Nephron progenitor cell (in vitro differentiated cells): ENCODE measurements around the gene DNAAF1.
A peak's percentile ranks its signal among the peaks of the same experiment; 100 is the strongest.

Source experiments
- DNase-seq: peaks from one replicate; pipeline ENCODE4 v3.0.0; 2021
- H3K27ac Mint-ChIP-seq: 2 replicates; pipeline ENCODE4 v1.8.0; 2021; ENCODE audit warnings: mild to moderate bottlenecking, moderate library complexity, mixed read lengths
- H3K27me3 Mint-ChIP-seq: 2 replicates; pipeline ENCODE4 v1.8.0; 2021; ENCODE audit warnings: mild to moderate bottlenecking, low read depth, mixed read lengths; ENCODE audit not compliant: poor library complexity
- H3K36me3 Mint-ChIP-seq: 2 replicates; pipeline ENCODE4 v1.8.0; 2021; ENCODE audit warnings: low read depth, mixed read lengths
- H3K4me1 Mint-ChIP-seq: 2 replicates; pipeline ENCODE4 v1.8.0; 2021; ENCODE audit warnings: mixed read lengths
- H3K4me3 Mint-ChIP-seq: 2 replicates; pipeline ENCODE4 v1.8.0; 2021; ENCODE audit warnings: mild to moderate bottlenecking, moderate library complexity, mixed read lengths
- H3K9me3 Mint-ChIP-seq: 2 replicates; pipeline ENCODE4 v1.8.0; 2021; ENCODE audit warnings: mild to moderate bottlenecking, moderate library complexity, mixed read lengths
- TF ChIP-seq, protein P1 (sequence below): fragments of 200-600 bp; sonication (generic); IDR thresholded peaks from 2 replicates; pipeline ENCODE4 v1.5.0; 2021; ENCODE audit warnings: antibody characterized with exemption

DNAAF1 gene

DNA sequence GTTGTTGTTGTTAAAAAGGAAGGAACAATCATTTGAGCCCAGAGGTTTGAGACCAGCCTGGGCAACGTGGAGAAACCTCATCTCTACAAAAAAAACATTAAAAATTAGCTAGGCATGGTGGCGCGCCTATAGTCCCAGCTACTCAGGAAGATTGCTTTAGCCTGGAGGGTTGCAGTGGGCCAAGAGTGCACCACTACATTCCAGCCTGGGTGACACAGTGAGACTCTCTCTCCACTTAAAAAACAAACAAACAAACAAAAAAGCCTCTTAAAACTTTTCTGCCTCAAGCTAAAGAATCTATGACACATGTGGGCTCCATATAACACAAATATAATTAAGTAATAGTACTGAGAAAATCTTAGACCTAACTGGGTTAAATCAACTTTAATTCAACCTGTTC, 40.9 kb upstream of the DNAAF1 start:
- TF ChIP-seq, protein P1, sequence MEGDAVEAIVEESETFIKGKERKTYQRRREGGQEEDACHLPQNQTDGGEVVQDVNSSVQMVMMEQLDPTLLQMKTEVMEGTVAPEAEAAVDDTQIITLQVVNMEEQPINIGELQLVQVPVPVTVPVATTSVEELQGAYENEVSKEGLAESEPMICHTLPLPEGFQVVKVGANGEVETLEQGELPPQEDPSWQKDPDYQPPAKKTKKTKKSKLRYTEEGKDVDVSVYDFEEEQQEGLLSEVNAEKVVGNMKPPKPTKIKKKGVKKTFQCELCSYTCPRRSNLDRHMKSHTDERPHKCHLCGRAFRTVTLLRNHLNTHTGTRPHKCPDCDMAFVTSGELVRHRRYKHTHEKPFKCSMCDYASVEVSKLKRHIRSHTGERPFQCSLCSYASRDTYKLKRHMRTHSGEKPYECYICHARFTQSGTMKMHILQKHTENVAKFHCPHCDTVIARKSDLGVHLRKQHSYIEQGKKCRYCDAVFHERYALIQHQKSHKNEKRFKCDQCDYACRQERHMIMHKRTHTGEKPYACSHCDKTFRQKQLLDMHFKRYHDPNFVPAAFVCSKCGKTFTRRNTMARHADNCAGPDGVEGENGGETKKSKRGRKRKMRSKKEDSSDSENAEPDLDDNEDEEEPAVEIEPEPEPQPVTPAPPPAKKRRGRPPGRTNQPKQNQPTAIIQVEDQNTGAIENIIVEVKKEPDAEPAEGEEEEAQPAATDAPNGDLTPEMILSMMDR = no peak
- no peak for DNase-seq
- Mint-ChIP-seq H3K4me1 (peaks cover 25% of the 10 kb centered on the region), H3K27me3 (no peaks in the 10 kb centered on the region), H3K9me3 (no peaks in the 10 kb centered on the region), H3K4me3 (no peak overlapping the region), H3K27ac (no peak overlapping the region), H3K36me3 (peaks cover 11% of the 10 kb centered on the region)

DNA sequence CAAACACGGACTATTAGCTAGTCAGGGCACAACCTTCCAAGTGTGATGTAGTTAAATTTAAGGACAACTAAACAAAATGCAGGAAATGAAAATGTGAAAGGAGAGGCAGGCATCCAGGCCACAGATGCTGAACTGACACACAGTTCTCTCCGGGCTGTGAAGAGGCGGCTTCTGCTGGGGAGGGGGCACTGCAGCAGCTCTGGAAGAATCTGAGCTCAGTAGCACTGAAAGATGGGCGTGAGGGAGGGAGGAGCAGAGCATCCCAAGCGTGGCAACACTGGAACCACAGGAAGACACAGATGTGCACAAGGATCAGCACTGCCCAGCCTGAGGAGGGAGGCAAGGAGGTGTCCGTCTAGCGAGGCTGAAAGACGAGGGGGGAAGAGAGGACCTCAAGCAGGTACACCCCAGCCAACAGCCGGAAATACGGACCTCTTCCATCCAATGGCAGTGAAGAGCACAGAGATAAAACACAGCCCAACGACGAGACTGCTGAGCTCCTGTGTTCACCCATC, 39.8 kb upstream of the DNAAF1 start:
- TF ChIP-seq, protein P1 = no peak
- H3K27ac Mint-ChIP-seq = peak overlapping the region; percentile 66
- peaks cover 5% of the 10 kb centered on the region for H3K36me3 Mint-ChIP-seq
- H3K9me3 Mint-ChIP-seq = no peaks in the 10 kb centered on the region
- peaks cover 25% of the 10 kb centered on the region for H3K4me1 Mint-ChIP-seq
- no peak overlapping the region for H3K4me3 Mint-ChIP-seq
- DNase-seq = peak; percentile 18
- no peaks in the 10 kb centered on the region for H3K27me3 Mint-ChIP-seq

DNA sequence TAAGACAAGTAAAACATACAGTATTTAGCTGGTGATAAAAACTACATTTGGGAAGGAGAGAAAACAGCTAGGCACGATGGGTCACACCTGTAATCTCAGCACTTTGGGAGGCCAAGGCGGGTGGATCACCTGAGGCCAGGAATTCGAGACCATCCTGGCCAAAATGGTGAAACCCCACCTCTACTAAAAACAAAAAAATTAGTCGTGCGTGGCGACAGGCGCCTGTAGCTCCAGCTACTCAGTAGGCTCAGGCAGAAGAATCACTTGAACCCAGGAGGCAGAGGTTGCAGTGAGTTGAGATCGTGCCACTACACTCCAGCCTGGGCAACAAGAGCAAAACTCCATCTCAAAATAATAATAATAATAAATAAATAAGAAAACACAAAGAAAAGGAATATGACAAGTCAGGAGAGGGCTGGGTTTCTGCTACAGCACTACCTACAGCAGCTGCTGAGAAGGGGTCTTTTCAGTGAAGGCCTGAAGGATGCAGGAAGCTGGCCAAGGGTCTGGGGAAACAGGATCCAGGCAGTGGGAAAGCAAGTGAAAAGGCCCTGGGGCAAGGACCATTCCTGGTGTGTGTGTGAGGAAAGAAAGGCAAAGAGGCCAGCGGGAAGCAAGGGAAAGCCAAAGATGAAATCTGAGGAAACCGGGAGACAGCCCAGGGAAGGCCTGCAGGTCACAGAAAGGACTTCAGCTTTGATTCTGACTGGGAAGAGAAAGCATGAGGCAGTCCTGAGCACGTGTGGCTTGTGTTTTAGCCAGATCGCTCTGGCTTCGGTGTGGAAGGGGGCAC, 39.0 kb upstream of the DNAAF1 start:
- H3K36me3 Mint-ChIP-seq = peaks cover 5% of the 10 kb centered on the region
- peak overlapping the region; percentile 87 for H3K27ac Mint-ChIP-seq
- no peak overlapping the region for H3K4me3 Mint-ChIP-seq
- no peak for DNase-seq
- H3K4me1 Mint-ChIP-seq = peaks cover 25% of the 10 kb centered on the region
- H3K9me3 Mint-ChIP-seq = no peaks in the 10 kb centered on the region
- H3K27me3 Mint-ChIP-seq = peaks cover 1% of the 10 kb centered on the region
- TF ChIP-seq, protein P1 = no peak

DNA sequence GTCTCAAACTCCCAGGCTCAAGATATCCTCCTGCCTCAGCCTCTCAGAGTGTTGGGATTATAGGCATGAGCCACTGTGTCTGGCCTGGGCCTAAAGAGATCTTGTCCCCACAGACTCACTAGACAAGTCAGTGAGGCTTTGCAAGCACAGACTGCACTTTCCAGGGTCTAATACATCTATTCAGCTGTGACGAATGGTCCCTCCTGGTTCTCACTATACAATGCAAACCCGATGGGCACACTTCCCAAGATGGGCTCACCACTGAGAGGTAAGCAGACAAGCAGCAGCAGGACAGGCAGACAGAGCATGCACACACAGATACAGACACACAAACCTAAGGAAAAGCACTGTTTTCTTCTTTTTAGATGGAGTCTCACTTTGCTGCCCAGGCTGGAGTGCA, 37.2 kb upstream of the DNAAF1 start:
- DNase-seq = no peak
- Mint-ChIP-seq H3K36me3 (peaks cover 5% of the 10 kb centered on the region), H3K4me3 (no peak overlapping the region), H3K27ac (peak overlapping the region; percentile 58), H3K27me3 (peaks cover 4% of the 10 kb centered on the region), H3K9me3 (no peaks in the 10 kb centered on the region), H3K4me1 (peaks cover 25% of the 10 kb centered on the region)
- TF ChIP-seq, protein P1 = no peak

DNA sequence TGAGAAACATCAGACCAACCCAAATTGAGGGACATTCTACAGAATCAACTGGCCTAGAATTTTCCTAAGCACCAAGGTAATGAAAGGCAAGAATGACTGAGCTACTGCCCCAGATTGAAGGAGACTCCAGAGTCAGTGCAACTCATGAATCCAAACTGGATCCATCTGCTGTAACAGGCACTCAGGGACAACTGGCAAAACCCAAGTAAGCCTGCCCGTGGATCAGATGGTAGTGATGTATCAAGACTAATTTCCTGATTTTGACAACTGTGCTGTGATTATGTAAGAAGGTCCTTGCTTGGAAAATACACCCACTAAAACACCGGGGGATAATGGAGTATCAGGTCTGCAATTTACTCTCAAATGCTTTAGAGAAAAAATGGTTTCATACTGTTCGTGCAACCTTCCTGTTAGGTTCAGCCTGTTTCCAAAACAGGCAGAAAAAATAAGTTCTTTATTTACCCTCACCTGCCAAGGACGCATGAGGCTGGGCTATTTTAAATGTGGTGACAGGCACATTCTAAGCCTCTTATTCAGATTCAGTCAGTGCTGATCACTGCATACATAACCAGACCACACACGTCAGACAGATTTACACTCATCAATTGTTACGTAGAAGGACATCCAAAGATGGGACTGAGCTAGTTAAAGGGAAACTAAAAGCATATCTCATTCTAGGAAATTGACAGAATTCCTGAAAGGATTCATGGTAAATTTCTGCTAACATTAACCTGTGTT, 35.3 kb upstream of the DNAAF1 start:
- peaks cover 5% of the 10 kb centered on the region for H3K36me3 Mint-ChIP-seq
- H3K27ac Mint-ChIP-seq = no peak overlapping the region
- no peaks in the 10 kb centered on the region for H3K9me3 Mint-ChIP-seq
- H3K4me1 Mint-ChIP-seq = peaks cover 23% of the 10 kb centered on the region
- no peak for DNase-seq
- H3K27me3 Mint-ChIP-seq = peaks cover 4% of the 10 kb centered on the region
- TF ChIP-seq, protein P1 = no peak
- H3K4me3 Mint-ChIP-seq = no peak overlapping the region
